ENCODE data around the gene HDAC11. TPM values are rescaled to one million over a fixed set of nuclear protein-coding genes. Genes with fewer than 3 reads are reported as not detected.

The HDAC11 gene
- total and polyA plus RNA-seq, 9 of the 15 experiments (the other 6 are each of a cell fraction or from before 2014, with no cell fraction given): 0.60 to 6.0 (median 4.5) TPM

- TF ChIP-seq HMGXB4 (CRISPR knock-in tag; IDR thresholded peaks at IDR 0.05) (0 out of 2 replicates have a peak, but pooled peaks have one; percentile 46), FOXK1 (CRISPR knock-in tag; IDR thresholded peaks at IDR 0.05; ENCODE audit: borderline replicate concordance) (no peak), ZNF24 (IDR thresholded peaks at IDR 0.05) (0 out of 2 replicates have a peak, but pooled peaks have one; percentile 15), ZNF347 (CRISPR knock-in tag; IDR thresholded peaks at IDR 0.05; ENCODE audit: low read depth) (no peak), SMAD4 (CRISPR knock-in tag; conservative IDR thresholded peaks at IDR 0.05) (0 out of 2 replicates have a peak, but pooled peaks have one; percentile 57), ZNF354B (CRISPR knock-in tag; IDR thresholded peaks at IDR 0.05) (no peak), BRD9 (IDR thresholded peaks at IDR 0.05; ENCODE audit: low read depth, partially characterized antibody) (peak; percentile 91), NCOA1 (IDR thresholded peaks at IDR 0.05; ENCODE audit: low read depth) (peak; percentile 63; the same call in 1 of the 2 replicates), E2F1 (CRISPR knock-in tag; IDR thresholded peaks at IDR 0.05) (peak; percentile 75; the same call in 1 of the 2 replicates), CHD4 (IDR thresholded peaks at IDR 0.05; ENCODE audit: insufficient read depth, insufficient replicate concordance, low read depth, low read length, poor library complexity, severe bottlenecking) (peak; percentile 21), TBL1XR1 (IDR thresholded peaks at IDR 0.05; ENCODE audit: low read length in 2 of 2) (0 out of 4 replicates have a peak, but pooled peaks of 1 of the 2 experiments have one; percentile 35), SP2 (IDR thresholded peaks at IDR 0.05; ENCODE audit: extremely low read depth, low read depth, low read length, poor library complexity, severe bottlenecking) (peak; percentile 56), XRCC5 (IDR thresholded peaks at IDR 0.05; ENCODE audit: low read depth, low read length) (peak; percentile 34; the same call in 1 of the 2 replicates), CREB1 (IDR thresholded peaks at IDR 0.05) (peak; percentile 65), CREB1 (CRISPR knock-in tag; IDR thresholded peaks at IDR 0.05) (peak; percentile 63), CEBPG (CRISPR knock-in tag; IDR thresholded peaks at IDR 0.05) (peak; percentile 99), CEBPG (tag; conservative IDR thresholded peaks at IDR 0.05 in 1 of 2, IDR thresholded peaks at IDR 0.05 in 1 of 2) (peak; percentile 96 to 98), CEBPB (tag; IDR thresholded peaks at IDR 0.05) (peak; percentile 99), ZNF764 (CRISPR knock-in tag; IDR thresholded peaks at IDR 0.05; ENCODE audit: low read depth) (0 out of 2 replicates have a peak, but pooled peaks have one; percentile 34), SFPQ (IDR thresholded peaks at IDR 0.05; ENCODE audit: low read depth, low read length) (no peak), HDAC1 (IDR thresholded peaks at IDR 0.05) (peak in 1 of 2 experiments; percentile 77; a peak in 2 of 4 replicates), ZNF830 (CRISPR knock-in tag; IDR thresholded peaks at IDR 0.05) (0 out of 2 replicates have a peak, but pooled peaks have one; percentile 50), ARID1B (IDR thresholded peaks at IDR 0.05) (peak; percentile 37; the same call in 1 of the 2 replicates)
These were observed at the start of gene HDAC11 (continued) for GRCh38 chr3:13479582-13480339.

All from K562 (cell line).